Stromal cell of bone marrow (primary cell): ENCODE data around the gene LFNG.

ENCODE experiments used
- DNase-seq: peaks from one replicate; pipeline ENCODE4 v3.0.0-alpha.2; 2012; ENCODE audit warnings: low read depth

Gene LFNG

GRCh38 chr7:2503056-2503941 lies 16.3 kb upstream of the LFNG start:
- no peak for DNase-seq

- DNase-seq: no peak
Observed at GRCh38 chr7:2504128-2504888, 15.3 kb upstream of the LFNG start.

- no peak for DNase-seq
Observed at GRCh38 chr7:2504889-2505375, 14.6 kb upstream of the LFNG start.

- DNase-seq: no peak
Observed at GRCh38 chr7:2505401-2505800, 14.2 kb upstream of the LFNG start.

- no peak for DNase-seq
Observed at GRCh38 chr7:2507208-2507916, 12.2 kb upstream of the LFNG start.

GRCh38 chr7:2507917-2508306 lies 11.7 kb upstream of the LFNG start:
- DNase-seq: no peak

GRCh38 chr7:2508327-2509215 lies 11.0 kb upstream of the LFNG start:
- peak; percentile 37 for DNase-seq

GRCh38 chr7:2509298-2509906 lies 10.2 kb upstream of the LFNG start:
- no peak for DNase-seq

- DNase-seq: no peak
Observed at GRCh38 chr7:2510130-2510776, 9.3 kb upstream of the LFNG start.

GRCh38 chr7:2510909-2511768 lies 8.4 kb upstream of the LFNG start:
- no peak for DNase-seq

GRCh38 chr7:2511769-2512168 lies 7.8 kb upstream of the LFNG start:
- no peak for DNase-seq

- DNase-seq: no peak
Observed at GRCh38 chr7:2512179-2512661, 7.4 kb upstream of the LFNG start.

GRCh38 chr7:2512713-2513112 lies 6.9 kb upstream of the LFNG start:
- DNase-seq: no peak

- no peak for DNase-seq
Observed at GRCh38 chr7:2513702-2514101, 5.9 kb upstream of the LFNG start.

GRCh38 chr7:2514473-2515423 lies 4.8 kb upstream of the LFNG start:
- DNase-seq: no peak

- DNase-seq: no peak
Observed at GRCh38 chr7:2515424-2516193, 4.0 kb upstream of the LFNG start.

GRCh38 chr7:2516194-2516555 lies 3.4 kb upstream of the LFNG start:
- DNase-seq: no peak

GRCh38 chr7:2517026-2517425 lies 2.5 kb upstream of the LFNG start:
- peak; percentile 76 for DNase-seq
